Fibroblast of villous mesenchyme (primary cell): ENCODE measurements around the gene DDX60. TPM values are rescaled to one million over a fixed set of nuclear protein-coding genes. Genes with fewer than 3 reads are reported as not detected.

Experiments used
- DNase-seq: peaks from one replicate; pipeline ENCODE4 v3.0.0-alpha.2; 2010; ENCODE audit warnings: low read depth
- H3K4me3 ChIP-seq: 2 replicates; pipeline ENCODE4 v1.5.1; 2011; ENCODE audit warnings: low read depth, mild to moderate bottlenecking, low read length
- total RNA-seq: library from RNA; depleted of rRNA; stranded (reverse); fragments of >200 nt; gene quantifications from 2 replicates; pipeline ENCODE4 v1.2.3, GENCODE V29; 2012
- TF ChIP-seq, protein P1 (sequence below): IDR thresholded peaks from 2 replicates; pipeline ENCODE4 v1.5.1; 2012; ENCODE audit warnings: low read depth, mild to moderate bottlenecking, low read length; ENCODE audit not compliant: insufficient read depth

Gene DDX60
- total RNA-seq, 1 donor = 19.0 TPM

DNA sequence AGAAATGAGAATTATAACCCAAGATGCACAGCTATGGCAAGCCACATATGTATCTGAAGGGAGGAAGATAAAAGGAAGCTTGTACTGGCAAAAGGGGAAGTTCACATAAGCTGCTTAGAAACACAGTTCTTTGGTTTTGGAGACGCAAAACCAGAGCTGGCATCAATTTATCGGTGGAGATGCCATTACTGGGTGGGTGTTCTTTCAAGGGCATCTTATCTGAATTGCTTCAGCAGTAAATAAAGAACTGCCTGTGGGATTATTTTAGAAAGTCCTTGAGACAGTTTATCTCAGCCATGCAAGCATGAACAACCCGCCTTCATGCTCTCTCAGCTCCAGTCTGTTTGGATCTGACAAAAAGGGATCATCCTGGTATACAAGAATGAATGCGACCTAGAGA lies 60.8 kb downstream of the DDX60 start:
- DNase-seq = no peak
- TF ChIP-seq, protein P1, sequence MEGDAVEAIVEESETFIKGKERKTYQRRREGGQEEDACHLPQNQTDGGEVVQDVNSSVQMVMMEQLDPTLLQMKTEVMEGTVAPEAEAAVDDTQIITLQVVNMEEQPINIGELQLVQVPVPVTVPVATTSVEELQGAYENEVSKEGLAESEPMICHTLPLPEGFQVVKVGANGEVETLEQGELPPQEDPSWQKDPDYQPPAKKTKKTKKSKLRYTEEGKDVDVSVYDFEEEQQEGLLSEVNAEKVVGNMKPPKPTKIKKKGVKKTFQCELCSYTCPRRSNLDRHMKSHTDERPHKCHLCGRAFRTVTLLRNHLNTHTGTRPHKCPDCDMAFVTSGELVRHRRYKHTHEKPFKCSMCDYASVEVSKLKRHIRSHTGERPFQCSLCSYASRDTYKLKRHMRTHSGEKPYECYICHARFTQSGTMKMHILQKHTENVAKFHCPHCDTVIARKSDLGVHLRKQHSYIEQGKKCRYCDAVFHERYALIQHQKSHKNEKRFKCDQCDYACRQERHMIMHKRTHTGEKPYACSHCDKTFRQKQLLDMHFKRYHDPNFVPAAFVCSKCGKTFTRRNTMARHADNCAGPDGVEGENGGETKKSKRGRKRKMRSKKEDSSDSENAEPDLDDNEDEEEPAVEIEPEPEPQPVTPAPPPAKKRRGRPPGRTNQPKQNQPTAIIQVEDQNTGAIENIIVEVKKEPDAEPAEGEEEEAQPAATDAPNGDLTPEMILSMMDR = no peak
- H3K4me3 ChIP-seq = no peak overlapping the region

DNA sequence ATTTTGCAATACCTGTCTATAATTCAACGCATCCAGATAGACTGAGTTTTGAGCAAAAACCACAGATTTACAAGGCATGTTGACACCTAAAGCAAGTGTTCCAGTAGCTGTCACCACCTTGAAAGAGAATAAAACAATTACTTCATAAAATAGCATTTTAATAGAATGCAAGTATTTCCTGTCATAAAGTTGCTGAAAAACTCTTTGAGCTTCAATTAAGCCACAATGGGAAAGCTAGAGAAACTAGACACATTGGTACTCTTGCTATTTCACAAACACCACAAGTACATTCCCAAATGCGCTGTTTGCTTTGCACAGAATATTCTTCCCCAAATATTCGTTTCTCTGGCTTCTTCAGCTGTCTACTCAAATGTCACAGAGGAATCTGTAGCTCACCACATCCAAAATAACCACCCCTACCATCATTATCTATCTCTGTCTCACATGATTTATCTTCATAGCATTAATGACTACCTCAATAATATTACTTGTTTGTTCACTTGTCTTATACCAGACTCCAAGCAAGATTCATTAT lies 70.3 kb downstream of the DDX60 start:
- TF ChIP-seq, protein P1 = no peak
- H3K4me3 ChIP-seq = no peak overlapping the region
- DNase-seq = no peak

DNA sequence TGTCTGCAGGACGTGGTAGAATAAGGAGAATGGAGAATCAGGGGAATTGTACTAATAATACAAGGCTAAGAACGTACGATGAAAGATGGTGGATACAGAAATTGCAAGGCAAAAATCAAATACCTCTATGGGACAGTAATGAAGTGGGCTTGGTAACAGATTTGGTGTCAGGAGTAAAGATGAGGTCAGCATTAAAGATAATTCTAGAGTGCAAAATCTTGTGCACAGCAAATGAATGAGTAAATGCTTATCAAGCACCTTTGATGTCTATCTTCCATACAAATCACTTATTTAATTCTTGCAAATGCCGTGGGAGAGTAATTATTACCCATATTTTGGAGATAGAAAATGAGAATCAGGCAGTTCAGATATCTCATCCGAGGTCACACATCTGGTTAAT lies 70.9 kb downstream of the DDX60 start:
- no peak for DNase-seq
- H3K4me3 ChIP-seq = no peak overlapping the region
- TF ChIP-seq, protein P1 = no peak

DNA sequence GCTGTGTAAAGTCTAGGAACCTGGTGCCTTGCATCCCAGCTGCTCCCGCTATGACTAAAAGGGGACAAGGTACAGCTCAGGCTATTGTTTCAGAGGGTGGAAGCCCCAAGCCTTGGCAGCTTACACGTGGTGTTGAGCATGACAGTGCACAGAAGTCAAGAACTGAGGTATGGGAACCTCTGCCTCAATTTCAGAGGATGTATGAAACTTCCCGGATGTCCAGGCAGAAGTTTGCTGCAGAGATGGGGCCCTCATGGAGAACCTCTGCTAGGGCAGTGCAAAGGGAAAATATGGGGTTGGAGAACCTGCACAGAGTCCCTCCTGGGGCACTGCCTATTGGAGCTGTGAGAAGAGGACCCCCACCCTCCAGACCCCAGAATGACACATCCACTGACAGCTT lies 76.6 kb downstream of the DDX60 start:
- TF ChIP-seq, protein P1 = no peak
- DNase-seq = no peak
- H3K4me3 ChIP-seq = no peak overlapping the region

DNA sequence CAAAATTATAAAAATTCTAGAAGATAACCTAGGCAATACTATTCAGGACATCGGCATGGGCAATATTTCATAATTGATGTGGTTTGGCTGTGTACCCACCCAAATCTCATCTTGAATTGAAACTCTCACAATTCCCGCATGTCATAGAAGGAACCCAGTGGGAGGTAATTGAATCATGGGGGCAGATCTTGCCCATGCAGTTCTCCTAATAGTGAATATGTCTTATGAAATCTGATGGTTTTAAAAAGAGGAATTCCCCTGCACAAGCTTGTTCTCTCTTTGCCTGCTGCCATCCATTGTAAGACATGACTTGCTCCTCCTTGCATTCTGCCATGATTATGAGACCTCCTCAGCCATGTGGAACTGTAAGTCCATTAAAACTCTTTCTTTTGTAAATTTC lies 77.7 kb downstream of the DDX60 start:
- no peak for DNase-seq
- TF ChIP-seq, protein P1 = no peak
- H3K4me3 ChIP-seq = no peak overlapping the region

DNA sequence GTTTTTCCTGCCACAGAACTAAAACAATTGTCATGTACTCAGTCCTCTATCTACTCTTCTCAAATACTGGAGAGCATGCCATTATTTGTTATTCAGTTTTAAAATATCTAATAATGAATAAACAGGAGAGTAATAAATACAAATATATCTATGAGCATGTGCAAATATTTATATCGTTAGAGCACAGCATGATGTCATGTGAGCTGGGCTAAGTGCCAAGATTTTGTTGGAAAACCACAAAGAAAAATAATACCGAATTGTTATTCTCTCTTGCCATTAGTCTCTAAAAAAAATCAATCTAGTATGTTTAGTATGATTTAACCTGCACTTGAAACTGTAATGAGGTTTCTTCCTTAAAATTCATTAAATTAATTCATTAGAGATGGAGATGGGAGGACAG lies 97.3 kb downstream of the DDX60 start:
- no peak overlapping the region for H3K4me3 ChIP-seq
- TF ChIP-seq, protein P1 = no peak
- peak; percentile 79 for DNase-seq

DNA sequence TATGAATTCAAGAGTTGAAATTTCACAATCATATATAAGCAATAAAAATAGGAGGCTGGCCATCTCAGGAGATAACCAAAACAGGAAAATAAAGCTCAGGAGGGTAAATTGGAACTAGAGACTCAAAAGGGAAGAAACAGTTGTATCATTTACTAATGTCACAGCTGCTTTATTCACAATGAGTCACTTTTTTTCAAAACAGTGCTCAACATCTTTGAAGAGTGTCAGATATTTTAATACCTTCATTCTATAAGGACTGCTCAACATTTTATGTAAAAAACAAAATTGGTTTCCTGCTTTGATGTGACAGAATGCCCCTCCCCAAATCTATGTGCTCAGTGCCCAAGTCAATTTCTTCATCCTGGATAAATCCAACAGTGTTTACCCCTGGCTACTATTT lies 97.7 kb downstream of the DDX60 start:
- no peak overlapping the region for H3K4me3 ChIP-seq
- DNase-seq = peak; percentile 19
- TF ChIP-seq, protein P1 = no peak
